COR-L47 (cell line): ENCODE results near the gene RNF5.

ENCODE experiments used
- DNase-seq: peaks from one replicate; lab custom pipeline; 2025; lab: John Stamatoyannopoulos, UW

Gene RNF5

GRCh38 chr6:32151863-32152768 lies 26.1 kb upstream of the RNF5 start, which contains the start of gene PRRT1:
Gene PRRT1, minus strand, starts transcription at chr6:32151939. Its CDS starts 112 bp downstream, at chr6:32151827.
- no peak for DNase-seq

- no peak for DNase-seq
These were observed 25.2 kb upstream of the RNF5 start for GRCh38 chr6:32152769-32153563.

DNA sequence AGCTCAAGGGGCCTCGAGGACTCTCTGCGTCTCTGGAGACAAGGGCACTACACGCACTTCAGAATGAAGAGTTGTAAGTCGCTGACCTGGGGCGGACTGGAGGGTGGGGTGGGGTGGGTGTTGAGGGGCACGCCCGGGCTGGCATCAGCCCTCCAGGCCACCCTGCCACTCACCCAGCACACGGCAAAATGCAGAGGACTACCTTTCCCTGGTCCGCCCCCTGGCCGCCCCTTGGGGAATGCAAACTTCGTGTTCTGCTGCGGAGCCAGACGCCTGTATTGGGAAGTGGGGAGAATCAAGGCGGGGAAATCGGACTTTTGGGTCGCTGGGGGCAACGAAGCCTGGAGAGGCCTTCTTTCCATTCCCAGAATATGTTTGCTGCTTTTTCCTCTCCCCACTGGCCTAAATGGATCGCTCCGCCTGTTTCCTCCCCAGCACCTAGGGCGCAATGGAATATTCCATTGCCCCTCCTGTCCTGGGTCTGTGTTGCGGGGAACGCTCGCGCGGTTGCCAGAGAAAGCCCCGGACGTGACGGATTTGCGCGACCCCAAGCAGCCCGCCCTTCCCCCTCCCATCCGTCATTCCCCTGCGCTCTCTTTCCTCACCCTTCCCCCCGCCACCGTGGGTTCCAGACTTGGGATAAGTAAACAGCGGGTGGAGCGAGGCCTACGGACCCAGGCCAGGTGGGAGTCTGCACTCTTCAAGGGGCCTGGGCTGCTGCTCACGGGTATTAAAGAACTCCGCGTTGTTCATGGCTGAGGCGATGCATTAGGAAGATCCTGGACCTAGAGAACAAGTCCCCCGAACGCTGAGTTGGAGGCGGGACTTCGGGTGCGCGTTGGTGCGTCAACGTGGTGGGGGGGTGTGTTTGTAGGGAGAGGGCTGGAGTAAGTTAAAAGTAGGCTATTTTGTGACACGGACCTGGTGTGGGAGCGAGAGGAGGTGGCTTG lies 24.4 kb upstream of the RNF5 start, which contains the start of gene PPT2:
Gene PPT2 (plus strand): TSS at position 578 of the 950 bp plus-strand sequence. CDS start 454 bp downstream, outside the sequence.
- DNase-seq, result peak; percentile 83

GRCh38 chr6:32154514-32155161 lies 23.6 kb upstream of the RNF5 start:
- peak; percentile 85 for DNase-seq

DNA sequence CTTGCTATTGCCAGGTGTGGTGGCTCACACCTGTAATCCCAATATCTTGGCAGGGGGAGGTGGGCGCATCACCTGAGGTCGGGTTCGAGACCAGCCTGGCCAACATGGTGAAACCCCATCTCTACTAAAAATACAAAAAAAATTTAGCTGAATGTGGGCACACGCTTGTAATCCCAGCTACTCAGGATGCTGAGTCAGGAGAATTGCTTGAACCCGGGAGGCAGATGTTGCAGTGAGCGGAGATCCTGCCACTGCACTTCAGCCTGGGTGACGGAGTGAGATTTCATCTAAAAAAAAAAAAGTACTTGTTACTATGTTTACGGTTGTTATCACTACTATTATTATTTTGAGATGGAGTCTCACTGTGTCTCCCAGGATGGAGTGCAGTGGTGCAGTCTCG lies 21.3 kb upstream of the RNF5 start:
- no peak for DNase-seq

GRCh38 chr6:32158052-32158451 lies 20.2 kb upstream of the RNF5 start:
- DNase-seq, result no peak

DNA sequence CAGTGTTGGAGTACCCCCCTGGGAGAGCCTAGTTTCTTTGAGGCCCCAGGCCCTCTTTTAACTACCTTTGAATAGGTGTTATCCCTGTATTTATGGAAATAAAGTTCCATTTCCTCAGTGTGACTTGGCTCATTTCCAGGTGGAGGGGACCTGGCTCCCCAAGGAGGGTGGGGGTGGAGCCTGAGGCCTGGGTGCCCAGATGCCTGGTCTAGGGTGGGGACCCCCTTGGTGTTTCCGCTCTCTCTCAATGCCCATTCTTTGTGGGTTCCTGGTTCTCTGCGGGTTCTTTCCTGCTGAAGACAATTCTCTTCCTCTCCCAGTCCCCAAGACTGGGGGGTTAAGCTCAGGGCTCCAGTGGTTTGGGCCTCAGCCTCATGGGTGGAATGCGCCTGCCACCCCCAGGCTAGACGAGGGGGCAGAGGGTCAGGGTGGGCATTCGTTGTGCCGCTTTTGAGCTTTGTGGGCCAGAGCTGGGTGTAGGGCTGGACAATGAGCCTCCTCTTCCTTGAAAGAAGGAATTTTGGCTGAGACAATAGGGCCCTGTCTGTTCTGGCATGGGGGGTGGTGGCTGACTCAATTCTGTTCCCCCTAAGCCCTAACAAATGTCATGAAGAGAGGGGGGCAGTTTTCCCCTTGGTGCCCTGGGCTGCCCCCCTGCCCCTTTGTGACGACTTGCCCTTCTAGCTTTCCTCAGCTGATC lies 14.5 kb upstream of the RNF5 start:
- no peak for DNase-seq

- no peak for DNase-seq
These were observed 13.9 kb upstream of the RNF5 start, which contains the start of gene EGFL8 for GRCh38 chr6:32164295-32164694. Gene EGFL8, plus strand, starts transcription at chr6:32164595. Its CDS starts 1,571 bp downstream, at chr6:32166166.

DNA sequence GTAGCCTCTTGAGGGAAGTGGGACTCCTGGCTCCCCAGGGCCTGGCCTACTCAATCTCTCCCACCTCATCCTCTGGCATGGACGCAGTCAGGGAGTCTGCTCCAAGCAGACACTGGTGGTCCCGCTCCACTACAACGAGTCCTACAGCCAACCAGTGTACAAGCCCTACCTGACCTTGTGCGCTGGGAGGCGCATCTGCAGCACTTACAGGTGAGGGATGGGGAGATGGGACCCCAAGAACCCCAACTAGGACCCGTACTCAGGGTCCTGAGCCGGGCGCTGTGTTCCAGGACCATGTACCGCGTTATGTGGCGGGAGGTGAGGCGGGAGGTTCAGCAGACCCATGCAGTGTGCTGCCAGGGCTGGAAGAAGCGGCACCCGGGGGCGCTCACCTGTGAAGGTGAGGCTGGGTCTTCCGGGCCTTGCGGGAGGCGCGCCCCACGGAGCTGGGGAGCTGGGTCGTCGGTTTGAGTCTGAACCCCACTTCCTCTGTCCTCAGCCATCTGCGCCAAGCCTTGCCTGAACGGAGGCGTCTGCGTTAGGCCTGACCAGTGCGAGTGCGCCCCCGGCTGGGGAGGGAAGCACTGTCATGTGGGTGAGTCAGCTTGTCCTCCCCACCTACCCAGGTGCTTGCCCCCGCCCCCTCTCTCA lies 11.7 kb upstream of the RNF5 start:
- no peak for DNase-seq

- no peak for DNase-seq
These were observed 10.9 kb upstream of the RNF5 start for GRCh38 chr6:32167154-32167760.

GRCh38 chr6:32167761-32168262 lies 10.4 kb upstream of the RNF5 start:
- DNase-seq, result no peak

DNA sequence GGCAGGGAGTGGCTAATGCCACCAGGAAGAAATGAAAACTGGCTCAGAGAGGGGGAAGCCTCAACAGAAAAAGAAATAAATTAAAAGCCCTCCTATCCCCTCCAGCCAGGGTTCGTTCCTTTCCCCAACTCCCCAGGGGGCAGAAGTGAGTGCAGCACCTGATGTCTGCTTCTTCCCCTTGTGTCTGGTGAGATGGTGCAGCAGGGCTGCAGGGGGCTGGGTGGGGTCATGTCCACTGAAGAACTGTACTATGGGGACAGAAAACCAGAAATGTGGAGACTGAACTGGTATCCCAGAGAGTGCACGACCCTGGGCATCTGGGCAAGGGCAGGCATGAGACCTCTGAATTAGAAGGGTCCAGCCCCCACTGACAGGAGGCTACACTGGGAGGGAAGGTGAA lies 9.9 kb upstream of the RNF5 start:
- no peak for DNase-seq

DNA sequence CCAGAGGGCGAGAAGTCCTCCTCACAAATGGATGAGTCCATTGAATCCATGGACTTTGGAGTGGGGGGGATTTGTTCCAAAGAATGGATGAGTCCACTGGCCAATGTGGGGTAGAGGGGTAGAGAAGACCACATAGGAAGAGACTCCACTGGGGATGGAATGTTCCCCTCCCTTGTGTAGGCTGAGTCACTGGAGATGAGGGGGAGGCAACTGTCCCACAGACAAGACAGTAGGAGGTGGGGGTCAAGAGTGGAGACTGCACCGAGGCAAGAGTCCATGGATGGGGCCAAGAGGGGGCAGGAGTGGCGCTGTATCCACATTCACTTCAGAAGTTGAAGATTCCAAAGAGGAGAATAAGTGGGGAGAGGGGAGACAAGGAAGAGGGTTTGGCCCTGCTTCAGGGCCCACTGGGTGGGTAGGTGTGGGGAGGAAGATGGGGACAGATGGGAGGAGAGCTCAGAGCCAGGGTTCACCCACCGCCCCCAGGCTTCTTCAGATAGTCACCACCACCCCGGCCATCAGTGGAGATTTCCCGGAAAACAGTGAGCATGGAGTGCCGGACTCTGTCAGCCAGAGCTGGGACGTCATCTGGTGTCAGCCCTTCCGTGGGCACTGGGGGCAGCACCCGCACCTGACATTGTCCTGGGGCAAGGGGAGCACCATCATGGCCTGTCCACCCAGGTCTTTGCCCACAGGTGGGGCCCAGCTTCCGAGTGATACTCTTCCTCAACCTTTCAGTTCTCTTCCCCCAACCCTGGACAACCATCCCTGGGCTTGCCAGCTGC lies 9.2 kb upstream of the RNF5 start:
- no peak for DNase-seq

GRCh38 chr6:32170294-32170693 lies 7.9 kb upstream of the RNF5 start:
- no peak for DNase-seq

- no peak for DNase-seq
These were observed 7.0 kb upstream of the RNF5 start for GRCh38 chr6:32171234-32171633.

- DNase-seq, result no peak
These were observed 5.0 kb upstream of the RNF5 start for GRCh38 chr6:32173051-32173727.

DNA sequence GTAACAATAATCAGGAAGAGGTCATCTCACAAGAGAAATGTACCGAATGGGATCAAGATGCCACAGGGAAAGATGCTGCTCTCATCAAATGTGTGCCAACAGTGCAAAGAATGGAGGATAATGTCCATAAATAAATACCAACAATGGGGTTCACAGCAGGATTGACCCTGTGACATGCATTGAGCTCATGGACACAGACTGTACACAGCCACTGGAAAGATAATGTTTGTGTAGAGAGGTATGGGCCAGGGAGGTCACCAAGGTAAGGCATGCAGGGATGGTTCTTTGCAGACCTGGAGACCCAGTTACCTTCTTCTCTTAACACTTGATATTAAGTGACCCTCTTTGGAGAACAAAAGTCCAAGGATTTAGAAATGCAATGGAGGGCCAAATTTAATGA lies 3.8 kb upstream of the RNF5 start:
- DNase-seq, result no peak

DNA sequence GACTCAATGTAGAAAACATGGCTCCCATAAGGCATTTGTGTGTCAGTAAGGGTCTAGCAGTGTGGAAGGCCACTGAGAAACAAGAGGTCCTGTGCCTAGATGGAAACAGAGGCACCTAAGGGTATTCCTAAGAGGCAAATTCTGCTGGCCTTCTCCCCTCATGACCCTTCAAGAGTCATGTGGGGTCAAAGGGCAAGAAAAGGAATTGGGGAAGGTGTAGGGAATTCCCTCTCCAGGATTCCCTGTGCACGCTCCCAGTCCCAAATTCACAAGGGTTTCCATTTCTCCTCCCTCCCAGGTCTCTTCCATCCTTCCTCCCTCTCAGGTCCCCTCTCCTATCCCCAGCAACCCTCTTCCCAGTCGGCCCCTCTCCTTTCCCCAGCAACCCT lies 2.9 kb upstream of the RNF5 start:
- DNase-seq, result no peak
